Measurements from ENCODE around the gene PLEKHD1.

PLEKHD1 gene

GRCh38 chr14:69542311-69542710, 57.8 kb downstream of the PLEKHD1 start:
- CTCF ChIA-PET, result interaction anchor here (1.0 to 1.2 kb wide), 3 partner anchors 15 to 67 kb away, joined by 3 to 4 read pairs (median 4); no protein-coding TSS in a partner anchor
- Histone ChIP-seq H3K4me3 (ENCODE audit: control insufficient read depth in 1 of 7, extremely low read depth in 1 of 7, insufficient read depth in 4 of 7, low read depth in 2 of 7, low read length in 6 of 7) (no peak overlapping the region), H3K27me3 (replicated peaks in 2 of 5; ENCODE audit: control insufficient read depth in 4 of 5, insufficient read depth in 5 of 5, low read length in 4 of 5) (peaks cover 0 to 17% (median 7%) of the 10 kb centered on the region in 5 experiments), H3K4me1 (ENCODE audit: control extremely low read depth in 1 of 4, control insufficient read depth in 4 of 4, insufficient read depth in 4 of 4, low read length in 3 of 4) (peaks cover 0 to 16% (median 6%) of the 10 kb centered on the region in 4 experiments), H3K9me3 (ENCODE audit: control extremely low read depth in 1 of 5, control insufficient read depth in 4 of 5, insufficient read depth in 2 of 5, low read depth in 1 of 5, low read length in 4 of 5) (no peaks in the 10 kb centered on the region), H3K36me3 (ENCODE audit: control insufficient read depth in 4 of 4, insufficient read depth in 4 of 4, low read length in 3 of 4) (no peaks in the 10 kb centered on the region), H3K27ac (ENCODE audit: insufficient read depth in 1 of 2, low read depth in 1 of 2, low read length in 2 of 2, poor library complexity in 1 of 2, severe bottlenecking in 2 of 2) (no peak overlapping the region)
- no peak for DNase-seq
- POLR2A ChIA-PET, result no interaction called here
- no CpG with 5 or more reads among the region's 2 CpGs for WGBS (ENCODE audit: insufficient coverage)

GRCh38 chr14:69543341-69544115, 59.0 kb downstream of the PLEKHD1 start:
- Histone ChIP-seq H3K4me3 (ENCODE audit: control insufficient read depth in 1 of 7, extremely low read depth in 1 of 7, insufficient read depth in 4 of 7, low read depth in 2 of 7, low read length in 6 of 7) (no peak overlapping the region), H3K9me3 (ENCODE audit: control extremely low read depth in 1 of 5, control insufficient read depth in 4 of 5, insufficient read depth in 2 of 5, low read depth in 1 of 5, low read length in 4 of 5) (no peaks in the 10 kb centered on the region), H3K27ac (ENCODE audit: insufficient read depth in 1 of 2, low read depth in 1 of 2, low read length in 2 of 2, poor library complexity in 1 of 2, severe bottlenecking in 2 of 2) (no peak overlapping the region), H3K36me3 (ENCODE audit: control insufficient read depth in 4 of 4, insufficient read depth in 4 of 4, low read length in 3 of 4) (no peaks in the 10 kb centered on the region), H3K27me3 (replicated peaks in 2 of 5; ENCODE audit: control insufficient read depth in 4 of 5, insufficient read depth in 5 of 5, low read length in 4 of 5) (peaks cover 0 to 19% (median 14%) of the 10 kb centered on the region in 5 experiments), H3K4me1 (ENCODE audit: control extremely low read depth in 1 of 4, control insufficient read depth in 4 of 4, insufficient read depth in 4 of 4, low read length in 3 of 4) (peaks cover 0 to 24% (median 10%) of the 10 kb centered on the region in 4 experiments)
- POLR2A ChIA-PET, result no interaction called here
- CTCF ChIA-PET, result interaction anchor here (0.7 to 1.4 kb wide), 8 partner anchors 8 to 261 kb away, joined by 3 to 4 read pairs (median 3); no protein-coding TSS in a partner anchor
- WGBS (ENCODE audit: insufficient coverage), result 29% methylated on average over 9 of the region's 12 CpGs
- peak; percentile 91 to 98 (median 98) for DNase-seq

GRCh38 chr14:69547701-69548348, 63.3 kb downstream of the PLEKHD1 start:
- peak; percentile 54 to 88 (median 84) for DNase-seq
- no peaks in the 10 kb centered on the region for H3K36me3 ChIP-seq (ENCODE audit: control insufficient read depth in 4 of 4, insufficient read depth in 4 of 4, low read length in 3 of 4)
- H3K4me3 ChIP-seq (ENCODE audit: control insufficient read depth in 1 of 7, extremely low read depth in 1 of 7, insufficient read depth in 4 of 7, low read depth in 2 of 7, low read length in 6 of 7), result peak overlapping the region in 4 of 7 experiments; percentile 19 to 67 (median 50)
- WGBS (ENCODE audit: insufficient coverage), result 13% methylated on average over 40 of the region's 46 CpGs
- POLR2A ChIA-PET, result no interaction called here
- CTCF ChIA-PET, result interaction anchor here (0.7 to 3.7 kb wide), 15 partner anchors 10 to 535 kb away, joined by 3 to 28 read pairs (median 4); no protein-coding TSS in a partner anchor
- peaks cover 0 to 39% (median 23%) of the 10 kb centered on the region in 5 experiments for H3K27me3 ChIP-seq (replicated peaks in 2 of 5; ENCODE audit: control insufficient read depth in 4 of 5, insufficient read depth in 5 of 5, low read length in 4 of 5)
- H3K9me3 ChIP-seq (ENCODE audit: control extremely low read depth in 1 of 5, control insufficient read depth in 4 of 5, insufficient read depth in 2 of 5, low read depth in 1 of 5, low read length in 4 of 5), result no peaks in the 10 kb centered on the region
- no peak overlapping the region for H3K27ac ChIP-seq (ENCODE audit: insufficient read depth in 1 of 2, low read depth in 1 of 2, low read length in 2 of 2, poor library complexity in 1 of 2, severe bottlenecking in 2 of 2)
- peaks cover 0 to 24% (median 10%) of the 10 kb centered on the region in 4 experiments for H3K4me1 ChIP-seq (ENCODE audit: control extremely low read depth in 1 of 4, control insufficient read depth in 4 of 4, insufficient read depth in 4 of 4, low read length in 3 of 4)

GRCh38 chr14:69548566-69548965, 64.0 kb downstream of the PLEKHD1 start:
- H3K9me3 ChIP-seq (ENCODE audit: control extremely low read depth in 1 of 5, control insufficient read depth in 4 of 5, insufficient read depth in 2 of 5, low read depth in 1 of 5, low read length in 4 of 5), result no peaks in the 10 kb centered on the region
- H3K27me3 ChIP-seq (replicated peaks in 2 of 5; ENCODE audit: control insufficient read depth in 4 of 5, insufficient read depth in 5 of 5, low read length in 4 of 5), result peaks cover 0 to 44% (median 17%) of the 10 kb centered on the region in 5 experiments
- no CpG with 5 or more reads among the region's 8 CpGs for WGBS (ENCODE audit: insufficient coverage)
- no peak overlapping the region for H3K27ac ChIP-seq (ENCODE audit: insufficient read depth in 1 of 2, low read depth in 1 of 2, low read length in 2 of 2, poor library complexity in 1 of 2, severe bottlenecking in 2 of 2)
- DNase-seq, result no peak
- no peak overlapping the region for H3K4me3 ChIP-seq (ENCODE audit: control insufficient read depth in 1 of 7, extremely low read depth in 1 of 7, insufficient read depth in 4 of 7, low read depth in 2 of 7, low read length in 6 of 7)
- H3K4me1 ChIP-seq (ENCODE audit: control extremely low read depth in 1 of 4, control insufficient read depth in 4 of 4, insufficient read depth in 4 of 4, low read length in 3 of 4), result peaks cover 0 to 18% (median 9%) of the 10 kb centered on the region in 4 experiments
- POLR2A ChIA-PET, result no interaction called here
- no peaks in the 10 kb centered on the region for H3K36me3 ChIP-seq (ENCODE audit: control insufficient read depth in 4 of 4, insufficient read depth in 4 of 4, low read length in 3 of 4)
- CTCF ChIA-PET, result interaction anchor here (0.7 to 3.7 kb wide), 16 partner anchors 9 to 536 kb away, joined by 3 to 28 read pairs (median 4); no protein-coding TSS in a partner anchor

GRCh38 chr14:69551511-69551910, 67.0 kb downstream of the PLEKHD1 start:
- Histone ChIP-seq H3K9me3 (ENCODE audit: control extremely low read depth in 1 of 5, control insufficient read depth in 4 of 5, insufficient read depth in 2 of 5, low read depth in 1 of 5, low read length in 4 of 5) (no peaks in the 10 kb centered on the region), H3K27ac (ENCODE audit: insufficient read depth in 1 of 2, low read depth in 1 of 2, low read length in 2 of 2, poor library complexity in 1 of 2, severe bottlenecking in 2 of 2) (no peak overlapping the region), H3K4me1 (ENCODE audit: control extremely low read depth in 1 of 4, control insufficient read depth in 4 of 4, insufficient read depth in 4 of 4, low read length in 3 of 4) (peaks cover 0 to 8% (median 4%) of the 10 kb centered on the region in 4 experiments), H3K36me3 (ENCODE audit: control insufficient read depth in 4 of 4, insufficient read depth in 4 of 4, low read length in 3 of 4) (no peaks in the 10 kb centered on the region), H3K27me3 (replicated peaks in 2 of 5; ENCODE audit: control insufficient read depth in 4 of 5, insufficient read depth in 5 of 5, low read length in 4 of 5) (peaks cover 0 to 37% (median 14%) of the 10 kb centered on the region in 5 experiments), H3K4me3 (ENCODE audit: control insufficient read depth in 1 of 7, extremely low read depth in 1 of 7, insufficient read depth in 4 of 7, low read depth in 2 of 7, low read length in 6 of 7) (no peak overlapping the region)
- WGBS (ENCODE audit: insufficient coverage), result no CpG with 5 or more reads among the region's 2 CpGs
- POLR2A ChIA-PET, result interaction anchor here (0.8 kb wide), 1 partner anchor 10 kb away, joined by 4 read pairs; no protein-coding TSS in a partner anchor
- CTCF ChIA-PET, result interaction anchor here (0.9 to 1.7 kb wide), 2 partner anchors 9 to 176 kb away, joined by 3 read pairs; no protein-coding TSS in a partner anchor
- no peak for DNase-seq

GRCh38 chr14:69553252-69553651, 68.7 kb downstream of the PLEKHD1 start:
- ChIA-PET CTCF (interaction anchor here (0.7 kb wide), 1 partner anchor 10 kb away, joined by 3 read pairs; no protein-coding TSS in a partner anchor), POLR2A (no interaction called here)
- H3K27me3 ChIP-seq (replicated peaks in 2 of 5; ENCODE audit: control insufficient read depth in 4 of 5, insufficient read depth in 5 of 5, low read length in 4 of 5), result peaks cover 2 to 32% (median 15%) of the 10 kb centered on the region in 5 experiments
- H3K4me1 ChIP-seq (ENCODE audit: control extremely low read depth in 1 of 4, control insufficient read depth in 4 of 4, insufficient read depth in 4 of 4, low read length in 3 of 4), result peaks cover 0 to 1% (median under 1%) of the 10 kb centered on the region in 4 experiments
- no peaks in the 10 kb centered on the region for H3K36me3 ChIP-seq (ENCODE audit: control insufficient read depth in 4 of 4, insufficient read depth in 4 of 4, low read length in 3 of 4)
- DNase-seq, result no peak
- H3K4me3 ChIP-seq (ENCODE audit: control insufficient read depth in 1 of 7, extremely low read depth in 1 of 7, insufficient read depth in 4 of 7, low read depth in 2 of 7, low read length in 6 of 7), result no peak overlapping the region
- no peak overlapping the region for H3K27ac ChIP-seq (ENCODE audit: insufficient read depth in 1 of 2, low read depth in 1 of 2, low read length in 2 of 2, poor library complexity in 1 of 2, severe bottlenecking in 2 of 2)
- H3K9me3 ChIP-seq (ENCODE audit: control extremely low read depth in 1 of 5, control insufficient read depth in 4 of 5, insufficient read depth in 2 of 5, low read depth in 1 of 5, low read length in 4 of 5), result no peaks in the 10 kb centered on the region
- WGBS (ENCODE audit: insufficient coverage), result 100% methylated on average over 1 of the region's 1 CpG
